Osteoblast (primary cell): ENCODE results near the gene GCFC2. TPM values are rescaled to one million over a fixed set of nuclear protein-coding genes. Genes with fewer than 3 reads are reported as not detected.
"Not testable (repeated sequence)": the region's sequence is repeated elsewhere in the genome, so short reads cannot be mapped to it uniquely, and the experiment has no call there.

Experiments used
- DNase-seq: peaks from one replicate; pipeline ENCODE4 v3.0.0; 2011; ENCODE audit warnings: low spot score, mixed read lengths; ENCODE audit not compliant: insufficient read length; ENCODE audit errors: missing footprints
- H2AFZ ChIP-seq: 2 replicates; pipeline ENCODE4 v1.6.0; 2011; ENCODE audit warnings: mild to moderate bottlenecking, low read length
- H3K27ac ChIP-seq: 2 replicates; pipeline ENCODE4 v1.5.1; 2011; ENCODE audit warnings: mild to moderate bottlenecking, low read depth, low read length, moderate library complexity
- H3K27me3 ChIP-seq: 2 replicates; pipeline ENCODE4 v1.6.0; 2012; ENCODE audit warnings: mild to moderate bottlenecking, control low read depth, inconsistent platforms, low read length, moderate library complexity; ENCODE audit not compliant: insufficient read depth
- H3K36me3 ChIP-seq: 2 replicates; pipeline ENCODE4 v1.5.1; 2011; ENCODE audit warnings: mild to moderate bottlenecking, low read length, control low read depth, moderate library complexity; ENCODE audit not compliant: insufficient read depth
- H3K4me1 ChIP-seq: 2 replicates; pipeline ENCODE4 v1.5.1; 2011; ENCODE audit warnings: mild to moderate bottlenecking, low read length, control low read depth, moderate library complexity; ENCODE audit not compliant: insufficient read depth
- H3K4me2 ChIP-seq: 2 replicates; pipeline ENCODE4 v1.6.0; 2011; ENCODE audit warnings: mild to moderate bottlenecking, low read length; ENCODE audit not compliant: insufficient read depth
- H3K4me3 ChIP-seq: fragments of 200-600 bp; sonication (generic); 3 replicates; pipeline ENCODE4 v1.5.1; 2012; ENCODE audit warnings: mild to moderate bottlenecking, low read length, inconsistent platforms; ENCODE audit not compliant: insufficient read depth
- H3K79me2 ChIP-seq: 2 replicates; pipeline ENCODE4 v1.6.0; 2012; ENCODE audit warnings: mild to moderate bottlenecking, low read length, control low read depth, inconsistent platforms; ENCODE audit not compliant: insufficient read depth
- H3K9me3 ChIP-seq: 2 replicates; pipeline ENCODE4 v1.5.1; 2011; ENCODE audit warnings: low read depth, low read length, control low read depth
- H4K20me1 ChIP-seq: 2 replicates; pipeline ENCODE4 v1.6.0; 2012; ENCODE audit warnings: mild to moderate bottlenecking, low read length, control low read depth; ENCODE audit not compliant: insufficient read depth
- total RNA-seq: library from RNA; depleted of rRNA; stranded (reverse); fragments of >200 nt; gene quantifications from 2 replicates; pipeline ENCODE4 v1.2.3, GENCODE V29; 2012
- TF ChIP-seq, protein P1 (sequence below): IDR thresholded peaks from 2 replicates; pipeline ENCODE4 v1.5.1; 2011; ENCODE audit warnings: mild to moderate bottlenecking, low read depth, low read length, moderate library complexity; ENCODE audit errors: extremely low read depth

The GCFC2 gene
- total RNA-seq, 1 donor, result 19.5 TPM

DNA sequence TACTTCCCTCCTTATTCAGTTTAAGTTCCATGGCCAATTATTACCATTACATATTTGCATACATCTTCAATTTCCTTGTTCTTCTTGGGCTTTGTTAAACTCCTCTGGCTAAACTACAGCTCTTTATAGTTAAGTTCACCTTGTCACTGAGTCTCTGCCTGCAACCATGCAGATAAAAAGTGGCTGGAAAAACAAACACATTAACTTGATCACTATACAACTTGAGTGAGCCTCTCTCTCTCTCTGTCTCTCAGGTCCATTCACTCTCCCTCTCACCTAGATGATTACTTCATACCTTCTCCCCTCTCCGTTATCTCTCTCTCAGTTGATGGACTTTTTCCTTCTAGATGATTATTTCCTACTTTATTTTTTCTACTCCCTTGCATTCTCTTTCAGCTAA is 30.3 kb downstream of the GCFC2 start:
- TF ChIP-seq, protein P1, sequence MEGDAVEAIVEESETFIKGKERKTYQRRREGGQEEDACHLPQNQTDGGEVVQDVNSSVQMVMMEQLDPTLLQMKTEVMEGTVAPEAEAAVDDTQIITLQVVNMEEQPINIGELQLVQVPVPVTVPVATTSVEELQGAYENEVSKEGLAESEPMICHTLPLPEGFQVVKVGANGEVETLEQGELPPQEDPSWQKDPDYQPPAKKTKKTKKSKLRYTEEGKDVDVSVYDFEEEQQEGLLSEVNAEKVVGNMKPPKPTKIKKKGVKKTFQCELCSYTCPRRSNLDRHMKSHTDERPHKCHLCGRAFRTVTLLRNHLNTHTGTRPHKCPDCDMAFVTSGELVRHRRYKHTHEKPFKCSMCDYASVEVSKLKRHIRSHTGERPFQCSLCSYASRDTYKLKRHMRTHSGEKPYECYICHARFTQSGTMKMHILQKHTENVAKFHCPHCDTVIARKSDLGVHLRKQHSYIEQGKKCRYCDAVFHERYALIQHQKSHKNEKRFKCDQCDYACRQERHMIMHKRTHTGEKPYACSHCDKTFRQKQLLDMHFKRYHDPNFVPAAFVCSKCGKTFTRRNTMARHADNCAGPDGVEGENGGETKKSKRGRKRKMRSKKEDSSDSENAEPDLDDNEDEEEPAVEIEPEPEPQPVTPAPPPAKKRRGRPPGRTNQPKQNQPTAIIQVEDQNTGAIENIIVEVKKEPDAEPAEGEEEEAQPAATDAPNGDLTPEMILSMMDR, result no peak
- H2AFZ ChIP-seq, result no peak overlapping the region
- H3K79me2 ChIP-seq, result no peaks in the 10 kb centered on the region

DNA sequence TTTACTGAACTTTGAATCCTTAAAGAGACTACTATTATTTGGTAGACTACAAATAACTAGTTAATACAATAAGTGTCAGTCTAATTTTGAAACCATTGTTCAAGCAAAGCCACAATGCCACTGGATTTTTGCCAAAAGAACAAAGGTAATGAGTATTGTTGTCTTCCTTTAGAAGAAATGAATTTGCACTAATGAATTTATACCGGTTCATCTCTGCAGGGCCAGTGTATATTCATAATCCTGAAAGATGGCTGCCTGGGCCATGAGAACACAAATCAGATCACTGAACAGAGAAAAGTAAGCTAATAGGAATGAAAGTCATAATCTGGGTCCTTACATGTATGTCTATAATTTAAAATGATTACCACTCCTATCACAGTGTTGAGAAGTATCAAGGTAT is 31.2 kb downstream of the GCFC2 start:
- DNase-seq, result no peak
- no peak overlapping the region for H3K4me3 ChIP-seq
- no peaks in the 10 kb centered on the region for H3K4me1 ChIP-seq
- TF ChIP-seq, protein P1, result no peak
- peaks cover 3% of the 10 kb centered on the region for H3K36me3 ChIP-seq
- no peaks in the 10 kb centered on the region for H4K20me1 ChIP-seq
- no peaks in the 10 kb centered on the region for H3K27me3 ChIP-seq
- H2AFZ ChIP-seq, result no peak overlapping the region
- no peak overlapping the region for H3K27ac ChIP-seq
- H3K4me2 ChIP-seq, result no peak overlapping the region
- no peaks in the 10 kb centered on the region for H3K9me3 ChIP-seq
- no peaks in the 10 kb centered on the region for H3K79me2 ChIP-seq

More for the DNA sequence above, 30.3 kb downstream of the GCFC2 start:
- Histone ChIP-seq H3K36me3 (peaks cover 10% of the 10 kb centered on the region), H3K4me2 (no peak overlapping the region), H3K27ac (no peak overlapping the region), H3K27me3 (no peaks in the 10 kb centered on the region), H3K4me1 (no peaks in the 10 kb centered on the region), H4K20me1 (no peaks in the 10 kb centered on the region), H3K9me3 (no peaks in the 10 kb centered on the region), H3K4me3 (no peak overlapping the region)
- no peak for DNase-seq

DNA sequence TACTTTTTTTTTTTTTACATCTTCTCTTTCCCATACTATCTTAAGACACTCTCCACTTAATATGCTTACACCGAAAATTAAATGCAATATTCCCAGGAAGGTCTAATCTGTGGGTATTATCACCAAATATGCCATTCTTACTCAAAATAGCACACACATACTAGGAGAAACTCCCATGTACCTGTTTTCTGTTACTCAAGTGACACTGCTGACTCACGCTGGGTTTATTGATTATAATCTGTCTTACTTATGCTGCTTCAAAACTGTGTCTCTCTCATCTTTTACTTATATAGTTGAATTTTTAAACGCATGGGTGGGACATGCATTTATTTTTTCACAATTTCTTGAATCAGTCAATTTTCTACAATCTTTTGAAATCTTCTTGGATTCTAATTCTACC is 34.3 kb downstream of the GCFC2 start:
- Histone ChIP-seq H3K4me3 (no peak overlapping the region), H4K20me1 (no peaks in the 10 kb centered on the region), H3K4me2 (no peak overlapping the region), H3K4me1 (no peaks in the 10 kb centered on the region), H3K27ac (no peak overlapping the region), H3K27me3 (no peaks in the 10 kb centered on the region), H2AFZ (no peak overlapping the region), H3K36me3 (peaks cover 8% of the 10 kb centered on the region), H3K79me2 (no peaks in the 10 kb centered on the region), H3K9me3 (no peaks in the 10 kb centered on the region)
- TF ChIP-seq, protein P1, result no peak
- no peak for DNase-seq

DNA sequence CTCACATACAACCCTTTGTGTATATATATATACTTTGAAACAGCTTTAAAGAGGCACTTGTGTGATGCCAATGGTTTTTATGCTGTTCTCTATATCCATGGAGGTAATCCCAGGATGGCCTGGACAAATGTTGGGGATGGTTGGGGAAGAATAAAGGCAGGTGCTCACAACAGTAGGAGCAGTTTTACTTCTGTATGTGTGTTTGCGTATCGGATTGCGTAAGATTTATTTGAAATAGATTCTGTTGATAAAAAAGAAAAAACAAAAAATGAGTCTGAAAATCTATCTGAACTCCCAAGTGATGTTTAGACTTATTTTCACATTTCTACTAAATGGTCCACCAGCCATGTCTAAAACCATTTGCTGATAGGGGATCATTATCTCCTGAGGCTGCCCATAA is 34.8 kb downstream of the GCFC2 start:
- no peaks in the 10 kb centered on the region for H3K4me1 ChIP-seq
- H3K27ac ChIP-seq, result no peak overlapping the region
- H3K4me2 ChIP-seq, result no peak overlapping the region
- TF ChIP-seq, protein P1, result no peak
- no peaks in the 10 kb centered on the region for H3K27me3 ChIP-seq
- H2AFZ ChIP-seq, result no peak overlapping the region
- no peak for DNase-seq
- H3K79me2 ChIP-seq, result no peaks in the 10 kb centered on the region
- no peaks in the 10 kb centered on the region for H3K9me3 ChIP-seq
- H4K20me1 ChIP-seq, result no peaks in the 10 kb centered on the region
- H3K36me3 ChIP-seq, result peaks cover 11% of the 10 kb centered on the region
- no peak overlapping the region for H3K4me3 ChIP-seq

DNA sequence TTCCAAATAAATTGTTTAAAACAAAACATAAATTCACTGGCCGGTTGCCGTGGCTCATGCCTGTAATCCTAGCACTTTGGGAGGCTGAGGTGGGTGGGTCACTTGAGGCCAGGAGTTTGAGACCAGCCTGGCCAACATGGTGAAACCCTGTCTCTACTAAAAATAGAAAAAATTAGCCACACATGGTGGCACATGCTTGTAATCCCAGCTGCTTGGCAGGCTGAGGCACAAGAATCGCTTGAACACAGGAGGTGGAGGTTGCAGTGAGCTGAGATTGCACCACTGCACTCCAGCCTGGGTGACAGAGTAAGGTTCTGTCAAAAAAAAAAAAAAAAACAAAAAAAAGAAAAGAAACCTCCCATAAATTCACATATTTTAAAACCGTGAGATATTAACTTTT is 35.3 kb downstream of the GCFC2 start:
- H3K4me3 ChIP-seq, H2AFZ ChIP-seq, H3K9me3 ChIP-seq, H3K27me3 ChIP-seq, H3K4me1 ChIP-seq, H3K27ac ChIP-seq, H3K79me2 ChIP-seq, DNase-seq, H3K4me2 ChIP-seq, H4K20me1 ChIP-seq: not testable (repeated sequence)
- H3K36me3 ChIP-seq, result peaks cover 13% of the 10 kb centered on the region
